Activated CD8-positive, alpha-beta T cell treated with anti-CD3 and anti-CD28 coated beads, Interleukin-2, amount 10 ng/mL, durations not matched to agents 7 days and 5 days (primary cell): Measurements from ENCODE around the gene INPPL1. TPM values are rescaled to one million over a fixed set of nuclear protein-coding genes. Genes with fewer than 3 reads are reported as not detected.
"Not testable (repeated sequence)": the region's sequence is repeated elsewhere in the genome, so short reads cannot be mapped to it uniquely, and the experiment has no call there.

Experiments used
- ATAC-seq: fragments of 150-1000 bp; cut with Tn5 transposase; one replicate; pipeline ENCODE4 v1.10.0; 2021; ENCODE audit warnings: moderate library complexity
- CTCF ChIA-PET: fragments of 350-600 bp; sonication (Branson Sonifier 250); formaldehyde crosslinking; loops from one replicate; lab custom pipeline; 2021; ENCODE audit warnings: antibody characterized with exemption; lab: Charles Lee
- POLR2A ChIA-PET: fragments of 350-600 bp; sonication (Branson Sonifier 250); formaldehyde crosslinking; loops from one replicate; lab custom pipeline; 2021; ENCODE audit warnings: antibody characterized with exemption; lab: Charles Lee
- DNase-seq: peaks from one replicate; pipeline ENCODE4 v3.0.0-alpha.2; 2020
- H3K27ac Mint-ChIP-seq: one replicate; pipeline ENCODE4 v1.8.0; 2021; ENCODE audit warnings: mild to moderate bottlenecking, mixed read lengths
- H3K27me3 Mint-ChIP-seq: one replicate; pipeline ENCODE4 v1.8.0; 2021; ENCODE audit warnings: low read depth, mixed read lengths
- H3K36me3 Mint-ChIP-seq: one replicate; pipeline ENCODE4 v1.8.0; 2021; ENCODE audit warnings: low read depth, mixed read lengths
- H3K4me1 Mint-ChIP-seq: one replicate; pipeline ENCODE4 v1.8.0; 2021; ENCODE audit warnings: low read depth, mixed read lengths
- H3K4me3 Mint-ChIP-seq: one replicate; pipeline ENCODE4 v1.8.0; 2021; ENCODE audit warnings: mild to moderate bottlenecking, mixed read lengths
- H3K9me3 Mint-ChIP-seq: one replicate; pipeline ENCODE4 v1.8.0; 2022; ENCODE audit warnings: mixed read lengths; ENCODE audit not compliant: insufficient read depth
- total RNA-seq, 2 experiments: library from RNA; stranded (reverse); gene quantifications; one replicate each; pipeline ENCODE4 v1.2.3, GENCODE V29; 2021

INPPL1 gene, protein sequence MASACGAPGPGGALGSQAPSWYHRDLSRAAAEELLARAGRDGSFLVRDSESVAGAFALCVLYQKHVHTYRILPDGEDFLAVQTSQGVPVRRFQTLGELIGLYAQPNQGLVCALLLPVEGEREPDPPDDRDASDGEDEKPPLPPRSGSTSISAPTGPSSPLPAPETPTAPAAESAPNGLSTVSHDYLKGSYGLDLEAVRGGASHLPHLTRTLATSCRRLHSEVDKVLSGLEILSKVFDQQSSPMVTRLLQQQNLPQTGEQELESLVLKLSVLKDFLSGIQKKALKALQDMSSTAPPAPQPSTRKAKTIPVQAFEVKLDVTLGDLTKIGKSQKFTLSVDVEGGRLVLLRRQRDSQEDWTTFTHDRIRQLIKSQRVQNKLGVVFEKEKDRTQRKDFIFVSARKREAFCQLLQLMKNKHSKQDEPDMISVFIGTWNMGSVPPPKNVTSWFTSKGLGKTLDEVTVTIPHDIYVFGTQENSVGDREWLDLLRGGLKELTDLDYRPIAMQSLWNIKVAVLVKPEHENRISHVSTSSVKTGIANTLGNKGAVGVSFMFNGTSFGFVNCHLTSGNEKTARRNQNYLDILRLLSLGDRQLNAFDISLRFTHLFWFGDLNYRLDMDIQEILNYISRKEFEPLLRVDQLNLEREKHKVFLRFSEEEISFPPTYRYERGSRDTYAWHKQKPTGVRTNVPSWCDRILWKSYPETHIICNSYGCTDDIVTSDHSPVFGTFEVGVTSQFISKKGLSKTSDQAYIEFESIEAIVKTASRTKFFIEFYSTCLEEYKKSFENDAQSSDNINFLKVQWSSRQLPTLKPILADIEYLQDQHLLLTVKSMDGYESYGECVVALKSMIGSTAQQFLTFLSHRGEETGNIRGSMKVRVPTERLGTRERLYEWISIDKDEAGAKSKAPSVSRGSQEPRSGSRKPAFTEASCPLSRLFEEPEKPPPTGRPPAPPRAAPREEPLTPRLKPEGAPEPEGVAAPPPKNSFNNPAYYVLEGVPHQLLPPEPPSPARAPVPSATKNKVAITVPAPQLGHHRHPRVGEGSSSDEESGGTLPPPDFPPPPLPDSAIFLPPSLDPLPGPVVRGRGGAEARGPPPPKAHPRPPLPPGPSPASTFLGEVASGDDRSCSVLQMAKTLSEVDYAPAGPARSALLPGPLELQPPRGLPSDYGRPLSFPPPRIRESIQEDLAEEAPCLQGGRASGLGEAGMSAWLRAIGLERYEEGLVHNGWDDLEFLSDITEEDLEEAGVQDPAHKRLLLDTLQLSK
- total RNA-seq, result 100 to 1,000 TPM; 141 to 147 TPM

DNA sequence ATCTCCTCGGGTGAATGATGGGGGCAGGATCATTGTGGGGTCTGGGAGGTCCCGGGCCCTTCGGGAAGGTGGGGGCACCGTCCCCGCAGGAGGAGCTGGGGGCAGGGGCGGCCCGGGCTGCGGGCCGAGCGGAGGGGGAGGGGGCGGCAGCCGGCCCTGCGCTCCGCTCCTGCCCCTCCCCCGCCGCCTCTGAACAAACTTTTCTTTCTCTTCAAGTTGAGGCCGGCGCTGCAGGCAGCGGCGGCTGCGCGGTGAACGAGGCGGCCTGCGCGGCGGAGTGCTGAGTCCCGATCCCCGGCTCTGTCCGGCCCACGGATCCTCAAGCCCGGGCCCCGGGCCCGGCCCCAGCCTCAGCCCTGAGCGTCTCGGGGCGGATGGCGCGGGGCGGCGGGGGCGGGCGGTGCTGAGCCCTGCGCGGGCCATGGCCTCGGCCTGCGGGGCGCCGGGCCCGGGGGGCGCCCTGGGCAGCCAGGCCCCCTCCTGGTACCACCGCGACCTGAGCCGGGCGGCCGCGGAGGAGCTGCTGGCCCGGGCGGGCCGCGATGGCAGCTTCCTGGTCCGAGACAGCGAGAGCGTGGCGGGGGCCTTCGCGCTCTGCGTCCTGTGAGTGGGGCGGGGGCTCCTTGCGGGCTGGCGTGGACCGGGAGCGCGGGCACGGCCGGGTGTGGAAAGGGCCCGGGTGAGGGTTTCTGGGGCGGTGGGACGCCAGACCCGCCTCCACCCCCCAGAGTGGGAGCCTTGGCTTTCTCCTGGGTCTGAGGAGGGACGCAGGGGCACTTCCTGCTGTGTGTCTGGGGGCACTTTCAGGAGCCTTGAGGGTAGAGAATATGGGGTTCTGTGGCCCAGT lies at the start of gene INPPL1:
TSS of gene INPPL1 (plus strand) at position 204 of the 847 bp plus-strand sequence. CDS start at position 422, 218 bp downstream.
- H3K36me3 Mint-ChIP-seq, result peaks cover 12% of the 10 kb centered on the region
- no peaks in the 10 kb centered on the region for H3K9me3 Mint-ChIP-seq
- peak within 1 kb of the TSS; percentile 94 for H3K27ac Mint-ChIP-seq
- peaks cover 41% of the 10 kb centered on the region for H3K4me1 Mint-ChIP-seq
- CTCF ChIA-PET, result interaction anchor here (1.5 to 3.1 kb wide), 2 partner anchors 13 to 200 kb away, joined by 3 to 21 read pairs; no protein-coding TSS in a partner anchor
- peak; percentile 50 for DNase-seq
- ATAC-seq, result peak; percentile 8
- H3K4me3 Mint-ChIP-seq, result peak within 1 kb of the TSS; percentile 95
- POLR2A ChIA-PET, result interaction anchor here (0.6 to 1.2 kb wide), 4 partner anchors 16 to 117 kb away, joined by 3 to 4 read pairs (median 3); no protein-coding TSS in a partner anchor
- no peaks in the 10 kb centered on the region for H3K27me3 Mint-ChIP-seq

DNA sequence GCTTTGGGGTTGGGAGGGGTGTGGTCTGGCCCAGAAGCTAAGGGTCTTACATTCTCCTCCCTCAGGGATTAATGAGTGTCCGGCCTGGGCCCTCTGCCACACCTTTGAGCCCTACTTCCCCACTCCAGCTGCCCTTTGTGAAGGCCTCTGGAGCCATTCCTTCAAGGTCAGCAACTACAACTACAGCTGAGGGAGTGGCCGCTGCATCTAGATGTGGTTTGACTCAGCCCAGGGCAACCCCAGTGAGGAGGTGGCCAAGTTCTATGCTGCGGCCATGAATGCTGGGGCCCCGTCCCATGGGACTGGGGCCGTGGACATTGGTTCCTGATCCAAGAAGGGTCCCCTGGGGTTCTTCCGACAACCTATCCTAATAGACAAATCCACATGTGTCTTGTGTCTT lies 46.9 kb upstream of the INPPL1 start:
- H3K27me3 Mint-ChIP-seq, result peaks cover 16% of the 10 kb centered on the region
- DNase-seq, result no peak
- CTCF ChIA-PET, result no interaction called here
- no peaks in the 10 kb centered on the region for H3K9me3 Mint-ChIP-seq
- H3K4me1 Mint-ChIP-seq, result no peaks in the 10 kb centered on the region
- POLR2A ChIA-PET, result no interaction called here
- no peaks in the 10 kb centered on the region for H3K36me3 Mint-ChIP-seq
- no peak for ATAC-seq
- no peak overlapping the region for H3K27ac Mint-ChIP-seq
- H3K4me3 Mint-ChIP-seq, result no peak overlapping the region

DNA sequence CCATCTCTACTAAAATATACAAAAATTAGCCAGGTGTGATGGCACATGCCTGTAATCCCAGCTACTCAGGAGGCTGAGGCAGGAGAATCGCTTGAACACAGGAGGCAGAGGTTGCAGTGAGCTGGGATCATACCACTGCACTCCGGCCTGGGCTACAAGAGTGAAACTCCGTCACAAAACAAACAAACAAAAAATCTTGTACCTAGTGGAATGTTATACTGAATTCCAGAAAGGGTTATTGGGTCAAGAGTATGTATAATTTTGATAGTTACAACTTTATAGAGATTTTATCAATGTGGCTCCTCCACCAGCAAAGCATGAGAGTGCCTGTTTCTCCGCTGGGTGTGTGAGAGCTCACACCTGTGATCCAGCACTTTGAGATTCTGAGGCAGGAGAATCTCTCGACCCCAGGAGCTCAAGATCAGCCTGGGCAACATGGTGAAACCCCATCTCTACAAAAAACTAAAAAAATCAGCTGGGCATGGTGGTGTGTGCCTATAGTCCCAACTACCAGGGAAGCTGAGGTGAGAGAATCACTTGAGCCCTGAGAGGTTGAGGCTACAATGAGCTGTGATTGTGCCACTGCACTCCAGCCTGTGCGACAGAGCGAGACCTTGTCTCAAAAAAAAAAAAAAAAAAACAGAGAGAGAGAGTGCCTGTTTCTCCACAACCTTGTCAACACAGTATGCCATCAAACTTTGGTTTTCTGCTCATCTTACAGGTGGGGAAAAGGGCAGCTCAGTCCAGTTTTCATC lies 45.3 kb upstream of the INPPL1 start:
- Mint-ChIP-seq H3K27me3 (peaks cover 20% of the 10 kb centered on the region), H3K4me3 (no peak overlapping the region), H3K4me1 (peaks cover 2% of the 10 kb centered on the region), H3K9me3 (no peaks in the 10 kb centered on the region), H3K27ac (no peak overlapping the region), H3K36me3 (no peaks in the 10 kb centered on the region)
- POLR2A ChIA-PET, result no interaction called here
- DNase-seq, result no peak
- CTCF ChIA-PET, result interaction anchor here (1.1 to 2.5 kb wide), 3 partner anchors 36 to 200 kb away, joined by 4 to 14 read pairs (median 5); no protein-coding TSS in a partner anchor
- no peak for ATAC-seq

DNA sequence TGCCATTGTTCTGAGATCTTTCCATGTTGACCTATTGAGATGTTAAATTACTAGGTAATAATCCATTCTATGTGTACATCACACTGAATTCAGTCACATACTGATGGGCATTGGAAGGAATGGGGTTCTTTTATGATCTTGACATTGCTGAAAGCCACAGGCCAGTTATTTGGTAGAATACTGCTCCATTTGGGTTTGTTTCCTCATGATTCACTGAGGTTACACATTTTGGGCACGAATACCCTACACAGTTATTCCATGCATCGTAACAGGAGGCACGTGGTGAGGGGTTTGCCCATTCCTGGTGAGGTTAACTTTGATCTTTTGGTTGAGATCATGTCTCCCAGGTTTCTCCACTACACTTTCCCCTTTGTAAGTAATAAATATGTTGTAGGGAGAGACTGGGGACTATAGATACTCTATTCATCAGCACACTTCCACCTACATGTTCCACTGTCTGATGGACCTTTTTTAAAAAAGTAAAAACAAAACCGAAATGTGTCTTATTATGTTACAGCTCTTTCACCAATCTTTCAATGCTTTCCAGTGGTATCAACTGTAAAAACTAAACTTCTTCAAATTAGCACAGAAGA lies 44.7 kb upstream of the INPPL1 start:
- Mint-ChIP-seq H3K9me3 (no peaks in the 10 kb centered on the region), H3K4me1 (peaks cover 2% of the 10 kb centered on the region), H3K4me3 (no peak overlapping the region), H3K27me3 (peaks cover 20% of the 10 kb centered on the region), H3K36me3 (no peaks in the 10 kb centered on the region), H3K27ac (no peak overlapping the region)
- ChIA-PET POLR2A (no interaction called here), CTCF (interaction anchor here (1.1 to 2.5 kb wide), 4 partner anchors 36 to 201 kb away, joined by 4 to 14 read pairs (median 5); no protein-coding TSS in a partner anchor)
- DNase-seq (no peak), ATAC-seq (no peak)

DNA sequence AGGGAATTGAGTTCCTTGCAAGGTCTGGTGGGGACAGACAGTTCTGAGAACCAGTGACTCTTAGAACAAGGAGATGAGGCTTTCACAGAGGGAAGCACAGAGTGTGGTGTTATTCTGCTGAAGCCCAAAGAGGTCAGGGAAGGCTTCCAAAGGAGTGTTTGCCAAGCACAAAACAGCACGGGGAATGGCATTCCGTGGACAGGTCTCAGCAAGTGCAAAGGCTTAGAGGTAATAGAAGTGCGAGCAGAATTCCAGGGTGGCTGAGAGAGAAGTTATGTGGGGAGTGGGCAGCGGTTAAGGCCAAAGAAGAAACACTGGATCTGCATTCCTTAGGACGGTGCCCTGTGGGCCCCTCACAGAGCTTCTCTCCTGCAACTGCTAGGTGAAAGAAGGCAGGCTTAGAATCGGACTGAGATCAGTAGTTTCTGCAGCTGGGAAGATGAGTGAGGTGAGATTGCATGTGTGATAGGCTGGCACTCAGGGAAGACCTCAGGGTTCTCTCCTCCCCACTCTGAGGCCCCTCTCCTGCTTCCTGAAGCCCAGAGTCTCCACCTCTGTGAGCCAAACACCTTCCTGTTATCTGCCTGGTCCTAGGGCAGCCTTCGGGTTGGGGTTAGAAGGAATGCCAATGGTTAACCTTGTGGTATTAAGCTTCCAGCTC lies 43.5 kb upstream of the INPPL1 start:
- H3K36me3 Mint-ChIP-seq, H3K4me1 Mint-ChIP-seq, ATAC-seq, H3K9me3 Mint-ChIP-seq, H3K27ac Mint-ChIP-seq, H3K4me3 Mint-ChIP-seq, DNase-seq: not testable (repeated sequence)
- CTCF ChIA-PET, result interaction anchor here (1.2 to 4.8 kb wide), 4 partner anchors 38 to 250 kb away, joined by 4 to 46 read pairs (median 10); no protein-coding TSS in a partner anchor
- H3K27me3 Mint-ChIP-seq, result peaks cover 20% of the 10 kb centered on the region
- POLR2A ChIA-PET, result interaction anchor here (0.6 kb wide), 1 partner anchor 264 kb away, joined by 3 read pairs; no protein-coding TSS in a partner anchor

DNA sequence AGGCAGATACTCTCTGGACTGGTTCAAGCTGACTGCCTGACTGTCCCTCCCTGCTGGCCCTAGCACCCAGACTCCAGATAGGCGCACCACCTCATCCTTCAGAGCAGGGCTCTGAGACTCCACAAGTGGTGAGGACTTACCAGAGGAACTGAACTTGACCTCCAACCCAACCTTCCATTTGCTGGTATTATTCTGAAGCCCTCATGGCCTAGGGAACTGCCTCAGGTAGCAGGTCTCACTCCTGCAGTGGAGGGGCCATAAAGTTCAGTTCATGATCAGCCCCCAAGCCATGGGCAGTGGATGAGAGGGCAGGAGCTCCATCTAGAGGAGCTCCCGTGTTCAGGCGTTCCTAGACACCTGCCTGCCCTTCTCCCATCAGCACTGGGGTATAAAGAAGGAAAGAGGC lies 43.0 kb upstream of the INPPL1 start:
- H3K4me3 Mint-ChIP-seq, DNase-seq, H3K27ac Mint-ChIP-seq, H3K9me3 Mint-ChIP-seq, POLR2A ChIA-PET, H3K36me3 Mint-ChIP-seq, ATAC-seq, H3K4me1 Mint-ChIP-seq: not testable (repeated sequence)
- peaks cover 20% of the 10 kb centered on the region for H3K27me3 Mint-ChIP-seq
- CTCF ChIA-PET, result interaction anchor here (0.9 to 4.8 kb wide), 6 partner anchors 38 to 250 kb away, joined by 3 to 46 read pairs (median 16); no protein-coding TSS in a partner anchor

DNA sequence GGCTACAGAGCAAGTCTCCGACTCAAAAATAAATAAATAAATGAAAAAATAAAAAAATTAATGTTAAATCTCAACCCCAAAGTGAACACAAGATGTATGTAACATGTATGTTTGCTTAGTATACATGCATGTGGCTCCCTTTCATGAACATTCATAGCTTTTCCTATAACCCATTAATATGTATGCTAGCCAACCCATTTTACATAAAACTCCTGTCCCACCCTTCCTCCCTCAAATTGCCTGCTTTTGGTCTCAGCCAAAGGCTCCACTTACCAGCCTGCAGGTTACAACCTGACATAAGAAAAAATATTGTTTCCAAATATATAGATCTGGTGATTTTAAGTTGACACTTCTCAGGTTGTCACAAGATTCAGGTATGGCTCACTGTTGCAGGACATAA lies 36.3 kb upstream of the INPPL1 start:
- no peaks in the 10 kb centered on the region for H3K36me3 Mint-ChIP-seq
- H3K27ac Mint-ChIP-seq, result no peak overlapping the region
- peaks cover 4% of the 10 kb centered on the region for H3K27me3 Mint-ChIP-seq
- no peak overlapping the region for H3K4me3 Mint-ChIP-seq
- ChIA-PET POLR2A (no interaction called here), CTCF (interaction anchor here (0.7 to 1.0 kb wide), 2 partner anchors 45 to 243 kb away, joined by 3 read pairs; no protein-coding TSS in a partner anchor)
- H3K9me3 Mint-ChIP-seq, result no peaks in the 10 kb centered on the region
- ATAC-seq (no peak), DNase-seq (no peak)
- peaks cover 2% of the 10 kb centered on the region for H3K4me1 Mint-ChIP-seq

DNA sequence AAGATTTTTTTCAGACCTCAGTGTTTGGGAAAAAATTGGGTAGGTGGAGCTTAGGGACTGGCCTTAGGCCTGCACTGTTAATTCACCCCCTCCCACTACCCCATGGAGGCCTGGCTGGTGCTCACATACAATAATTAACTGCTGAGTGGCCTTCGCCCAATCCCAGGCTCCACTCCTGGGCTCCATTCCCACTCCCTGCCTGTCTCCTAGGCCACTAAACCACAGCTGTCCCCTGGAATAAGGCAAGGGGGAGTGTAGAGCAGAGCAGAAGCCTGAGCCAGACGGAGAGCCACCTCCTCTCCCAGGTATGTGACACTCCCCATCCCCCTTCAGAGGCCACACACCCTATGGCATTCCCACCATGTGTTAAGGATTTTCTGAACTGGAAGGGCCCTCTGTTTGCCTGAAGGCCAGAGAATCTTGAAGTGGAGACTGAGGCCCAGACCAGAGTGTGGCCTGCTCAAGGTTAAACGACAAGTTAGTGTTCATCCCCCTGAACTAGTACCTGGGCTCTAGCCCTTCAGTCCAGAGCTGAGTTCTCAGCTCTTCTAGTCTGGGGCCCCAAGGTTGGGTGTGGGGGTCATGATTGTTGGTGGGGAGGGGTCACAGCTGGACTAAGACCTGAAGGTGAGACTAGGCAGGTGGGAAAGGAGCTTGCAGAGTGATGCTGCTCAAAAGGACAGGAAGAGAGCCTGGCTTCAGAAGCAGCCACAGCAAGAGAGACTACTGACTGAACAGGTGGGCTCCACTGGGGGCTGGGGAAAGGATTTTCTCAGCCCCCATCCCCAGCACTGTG lies 34.9 kb upstream of the INPPL1 start:
- ChIA-PET POLR2A (no interaction called here), CTCF (interaction anchor here (1.0 to 1.4 kb wide), 2 partner anchors 46 to 242 kb away, joined by 3 read pairs; no protein-coding TSS in a partner anchor)
- Mint-ChIP-seq H3K27me3 (no peaks in the 10 kb centered on the region), H3K9me3 (no peaks in the 10 kb centered on the region), H3K4me3 (no peak overlapping the region), H3K4me1 (no peaks in the 10 kb centered on the region), H3K36me3 (no peaks in the 10 kb centered on the region), H3K27ac (no peak overlapping the region)
- ATAC-seq (no peak), DNase-seq (no peak)

DNA sequence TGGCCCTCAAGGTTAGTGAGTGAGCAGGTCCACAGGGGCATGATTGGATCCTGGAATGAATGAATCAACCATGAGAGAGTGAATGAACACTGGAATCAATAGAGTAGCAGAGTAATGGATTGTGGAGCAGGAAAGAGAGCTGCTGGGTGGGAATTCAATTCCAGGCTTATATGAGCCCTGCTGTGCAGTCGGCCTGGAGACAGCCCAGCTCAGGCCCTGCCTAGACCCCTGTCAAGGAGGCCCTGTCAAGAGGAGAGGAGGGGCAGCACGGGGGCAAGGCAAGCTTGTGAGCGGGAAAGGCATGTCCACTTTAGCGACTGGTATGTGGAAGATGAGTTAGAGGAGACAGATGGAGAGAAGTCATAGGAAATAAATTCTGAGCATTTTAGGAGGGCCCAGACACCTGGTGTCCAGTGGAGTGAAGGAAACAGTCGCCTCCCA lies 33.9 kb upstream of the INPPL1 start:
- Mint-ChIP-seq H3K27ac (peak overlapping the region; percentile 21), H3K9me3 (no peaks in the 10 kb centered on the region), H3K27me3 (peaks cover 3% of the 10 kb centered on the region), H3K4me3 (no peak overlapping the region), H3K36me3 (no peaks in the 10 kb centered on the region), H3K4me1 (no peaks in the 10 kb centered on the region)
- no peak for DNase-seq
- CTCF ChIA-PET, result interaction anchor here (1.4 kb wide), 1 partner anchor 47 kb away, joined by 3 read pairs; no protein-coding TSS in a partner anchor
- ATAC-seq, result no peak
- POLR2A ChIA-PET, result no interaction called here
